NCI-H446 (cell line): ENCODE results near the gene EMD.
A peak's percentile ranks its signal among the peaks of the same experiment; 100 is the strongest.
"Not testable (repeated sequence)": the region's sequence is repeated elsewhere in the genome, so short reads cannot be mapped to it uniquely, and the experiment has no call there.

ENCODE experiments used
- DNase-seq, 2 experiments: peaks; one replicate each; lab custom pipeline; 2025; lab: John Stamatoyannopoulos, UW

Gene EMD

GRCh38 chrX:154378799-154379568 is at the start of gene EMD:
TSS of gene EMD (plus strand) at chrX:154379295. CDS start at chrX:154379485, 190 bp downstream.
- DNase-seq, result peak; percentile 98 to 100

DNA sequence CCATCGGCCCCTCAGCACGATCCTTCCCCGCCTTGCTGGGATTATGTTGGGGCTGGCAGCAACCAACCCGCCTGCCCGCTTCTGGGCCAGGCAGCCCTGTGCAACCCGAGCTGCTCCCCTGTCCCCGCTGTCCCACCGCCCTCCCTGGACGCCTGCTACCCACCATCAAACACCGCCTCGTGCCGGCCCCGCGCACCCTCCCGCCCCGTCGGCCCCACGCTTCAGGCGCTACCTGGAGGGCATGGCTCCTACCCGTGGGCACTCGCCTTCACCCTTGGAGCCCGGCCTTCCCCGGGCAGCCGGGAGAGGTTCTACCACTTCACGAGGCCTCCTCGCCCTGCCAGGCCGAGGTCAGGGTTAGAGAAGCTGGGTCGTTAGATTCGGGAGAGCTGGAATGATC is 46.5 kb upstream of the EMD start:
- DNase-seq, result no peak

DNA sequence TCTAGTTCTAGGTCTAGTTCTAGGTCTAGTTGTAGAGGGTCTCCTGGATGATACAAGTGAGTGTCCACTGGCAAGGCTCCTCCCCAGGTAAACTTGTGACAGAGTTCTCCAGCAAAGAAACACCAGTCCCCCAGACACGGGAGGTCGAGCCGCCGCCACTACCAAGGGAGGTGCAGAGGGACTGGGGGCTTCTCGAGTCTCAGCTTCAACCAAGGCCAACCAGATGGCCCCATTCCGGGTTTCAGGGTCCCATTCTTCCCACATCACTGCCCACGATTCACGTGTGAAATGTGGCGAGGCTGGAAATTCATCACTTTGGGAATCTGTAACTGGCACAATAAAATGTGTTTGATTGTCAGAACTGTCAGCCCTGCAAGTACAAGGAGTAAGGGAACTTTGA is 46.0 kb upstream of the EMD start:
- DNase-seq, result no peak

- no peak for DNase-seq
Measured at GRCh38 chrX:154333837-154334271, 45.2 kb upstream of the EMD start.

DNA sequence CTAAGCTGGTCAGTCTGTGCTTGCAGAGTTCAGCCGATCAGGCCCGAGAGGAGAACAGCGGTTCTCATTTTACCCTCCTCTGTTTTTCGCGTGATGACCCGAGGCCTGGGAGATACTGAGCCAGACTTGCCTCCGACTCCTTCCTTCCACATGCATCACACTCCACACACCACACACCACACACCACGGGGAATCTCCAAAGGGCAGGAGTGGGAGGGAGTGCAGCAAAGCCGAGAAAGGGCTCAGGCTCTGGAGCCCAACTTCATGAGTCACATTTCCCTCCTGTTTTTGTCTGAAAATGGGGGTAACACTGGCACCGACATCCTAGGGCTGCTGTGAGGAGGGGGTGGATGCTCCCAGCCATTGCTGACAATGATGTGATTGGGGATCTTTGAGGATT is 44.6 kb upstream of the EMD start:
- DNase-seq, result no peak

GRCh38 chrX:154341399-154342298 is 37.4 kb upstream of the EMD start:
- not testable (repeated sequence) for DNase-seq

DNA sequence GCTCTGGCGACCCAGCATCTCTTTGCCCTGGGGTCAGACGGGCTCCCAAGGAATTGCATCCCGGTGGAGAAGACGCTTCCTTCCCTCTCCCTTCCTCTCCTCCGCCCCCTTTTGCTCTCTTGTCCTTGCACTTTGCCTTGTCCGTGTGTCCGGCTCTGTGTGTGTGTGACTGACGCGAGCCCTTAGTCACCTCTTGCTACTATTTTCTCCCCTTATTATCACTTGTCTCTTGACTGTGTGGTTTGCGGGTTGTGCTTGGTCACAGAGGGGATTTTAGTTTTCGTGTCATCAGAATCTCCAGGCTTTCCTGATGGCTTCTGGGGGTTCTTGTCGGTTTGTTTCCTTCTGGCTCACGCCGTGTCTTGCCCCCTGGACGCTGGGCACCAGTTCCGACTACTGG is 36.0 kb upstream of the EMD start:
- DNase-seq, result not testable (repeated sequence)

- DNase-seq, result not testable (repeated sequence)
Measured at GRCh38 chrX:154343620-154344019, 35.5 kb upstream of the EMD start.

DNA sequence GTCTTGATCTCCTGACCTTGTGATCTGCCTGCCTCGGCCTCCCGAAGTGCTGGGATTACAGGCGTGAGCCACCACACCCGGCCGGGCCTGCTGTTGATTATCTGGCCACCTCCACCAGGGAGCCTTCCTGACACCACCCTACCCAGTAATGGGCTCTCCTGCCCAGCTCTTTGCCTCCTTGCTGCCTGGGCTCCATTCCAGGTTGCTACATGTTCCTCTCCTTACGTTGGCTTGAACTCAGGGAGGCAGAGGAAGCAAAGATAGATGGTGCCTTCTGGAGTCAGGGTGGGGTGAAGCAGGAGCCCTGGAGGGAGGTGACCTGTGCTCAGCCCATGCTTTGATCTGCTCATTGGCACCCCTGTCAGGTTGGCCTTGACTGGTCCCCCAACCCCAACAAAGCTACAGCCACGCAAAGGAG is 31.0 kb upstream of the EMD start:
- no peak for DNase-seq

- DNase-seq, result no peak
Measured at GRCh38 chrX:154348646-154349358, 30.3 kb upstream of the EMD start.

DNA sequence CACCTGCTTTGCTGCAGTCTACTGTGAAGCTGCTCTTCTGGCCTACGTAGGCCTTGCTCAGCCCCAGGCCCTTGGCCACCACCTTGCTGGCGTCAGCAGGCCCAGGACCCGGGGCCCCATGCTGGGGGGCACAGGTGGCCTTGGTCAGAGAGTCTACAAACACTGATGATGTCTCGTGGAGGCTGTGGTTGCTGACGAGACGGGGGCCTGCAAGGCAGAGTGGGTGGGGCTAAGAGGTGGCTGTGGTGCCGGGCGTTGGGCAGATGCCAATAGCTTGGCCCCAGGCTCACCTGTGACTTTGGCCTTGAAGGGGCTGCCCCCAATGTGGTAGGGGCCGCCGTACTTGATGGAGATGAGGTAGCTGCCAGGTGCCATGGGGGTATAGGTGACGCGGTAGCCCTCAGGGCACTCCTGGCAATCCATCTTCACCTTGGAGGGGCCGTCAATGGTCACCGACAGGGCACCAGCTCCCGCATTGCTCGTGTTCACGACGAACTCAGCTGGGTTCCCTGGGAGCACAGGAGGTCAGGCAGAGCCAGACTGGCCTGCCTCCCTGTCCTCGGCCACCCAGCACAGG is 29.6 kb upstream of the EMD start:
- no peak for DNase-seq

GRCh38 chrX:154349979-154350378 is 29.1 kb upstream of the EMD start:
- no peak for DNase-seq

GRCh38 chrX:154350429-154351182 is 28.5 kb upstream of the EMD start:
- DNase-seq, result no peak

- DNase-seq, result no peak
Measured at GRCh38 chrX:154351183-154352011, 27.7 kb upstream of the EMD start.

- no peak for DNase-seq
Measured at GRCh38 chrX:154352012-154352401, 27.1 kb upstream of the EMD start.

GRCh38 chrX:154352466-154352865 is 26.6 kb upstream of the EMD start:
- no peak for DNase-seq

- no peak for DNase-seq
Measured at GRCh38 chrX:154353172-154353843, 25.8 kb upstream of the EMD start.

DNA sequence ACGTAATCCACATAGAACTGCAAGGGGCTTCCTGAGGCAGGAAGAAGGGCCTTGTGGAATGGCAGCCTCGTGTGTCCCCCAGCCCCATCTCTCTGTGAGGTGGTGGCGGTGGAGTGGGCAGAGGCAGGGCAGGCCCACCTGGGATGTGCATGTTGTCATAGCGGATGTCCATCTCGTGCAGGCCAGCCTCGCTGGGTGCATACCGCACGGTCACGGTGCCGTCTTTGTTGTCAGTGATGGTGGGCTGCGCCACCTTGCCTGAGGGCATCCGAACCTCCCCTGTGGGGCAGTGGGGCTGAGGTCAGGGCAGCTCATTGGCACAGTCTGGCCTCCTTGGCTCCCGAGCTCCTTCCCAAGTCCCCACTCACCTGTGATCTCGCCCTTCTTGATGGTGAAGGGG is 25.1 kb upstream of the EMD start:
- no peak for DNase-seq

GRCh38 chrX:154354516-154354915 is 24.6 kb upstream of the EMD start:
- no peak for DNase-seq
